Upper lobe of right lung (tissue), 1 donor: ENCODE data around the gene SPATA45. TPM values are rescaled to one million over a fixed set of nuclear protein-coding genes. Genes with fewer than 3 reads are reported as not detected.

Experiments used
- ATAC-seq: fragments of 200-7000 bp; cut with Tn5 transposase; one replicate; pipeline ENCODE4 v1.9.1; 2020; ENCODE audit warnings: mild to moderate bottlenecking, moderate library complexity
- DNase-seq: peaks from one replicate; pipeline ENCODE4 v3.0.0-alpha.2; 2020
- H3K27ac ChIP-seq: fragments of 200-600 bp; one replicate; pipeline ENCODE4 v1.8.0; 2022
- H3K27me3 ChIP-seq: fragments of 200-600 bp; one replicate; pipeline ENCODE4 v1.8.0; 2022; ENCODE audit warnings: mild to moderate bottlenecking
- H3K36me3 ChIP-seq: fragments of 200-600 bp; one replicate; pipeline ENCODE4 v1.8.0; 2022
- H3K4me1 ChIP-seq: fragments of 200-600 bp; one replicate; pipeline ENCODE4 v1.8.0; 2022
- H3K4me3 ChIP-seq: fragments of 200-600 bp; one replicate; pipeline ENCODE4 v1.8.0; 2022; ENCODE audit warnings: mild to moderate bottlenecking
- H3K9me3 ChIP-seq: fragments of 200-600 bp; one replicate; pipeline ENCODE4 v1.8.0; 2022
- CTCF ChIP-seq: fragments of 200-600 bp; IDR thresholded peaks from one replicate; pipeline ENCODE4 v1.8.0; 2022; ENCODE audit warnings: antibody characterized with exemption
- intact Hi-C: fragments of 100-400 bp; cut with DNase I; formaldehyde crosslinking; loops from one replicate; pipeline ENCODE4 v1.11.0; 2022
- total RNA-seq: library from RNA; stranded (reverse); fragmentation: NEBNext Ultra II Directional; extraction: Animal tissue kit (Norgen Biotek cat#: 25700); gene quantifications from one replicate; pipeline ENCODE4 v1.2.1, GENCODE V29; 2021
- donor health status: DM: no; HTN: yes; CAD: no; lungs with severe emphysema.

SPATA45 gene
- total RNA-seq, 1 donor from 2014 or later: not detected

- Histone ChIP-seq H3K4me3 (no peak overlapping the region), H3K4me1 (peaks cover 21% of the 10 kb centered on the region), H3K9me3 (no peaks in the 10 kb centered on the region), H3K27ac (no peak overlapping the region), H3K36me3 (no peaks in the 10 kb centered on the region), H3K27me3 (no peaks in the 10 kb centered on the region)
- no peak for DNase-seq
- intact Hi-C loops: no loop called here
- ATAC-seq: no peak
- no peak for TF ChIP-seq CTCF
Observed at GRCh38 chr1:212860713-212861581, 13.5 kb upstream of the SPATA45 start.

GRCh38 chr1:212858461-212859265 lies 11.2 kb upstream of the SPATA45 start:
- peak overlapping the region; percentile 89 for H3K27ac ChIP-seq
- no peaks in the 10 kb centered on the region for H3K36me3 ChIP-seq
- H3K4me3 ChIP-seq: peak overlapping the region; percentile 83
- ATAC-seq (peak; percentile 27), DNase-seq (peak; percentile 73)
- H3K27me3 ChIP-seq: no peaks in the 10 kb centered on the region
- H3K9me3 ChIP-seq: no peaks in the 10 kb centered on the region
- H3K4me1 ChIP-seq: peaks cover 21% of the 10 kb centered on the region
- intact Hi-C loops: no loop called here
- no peak for TF ChIP-seq CTCF

DNA sequence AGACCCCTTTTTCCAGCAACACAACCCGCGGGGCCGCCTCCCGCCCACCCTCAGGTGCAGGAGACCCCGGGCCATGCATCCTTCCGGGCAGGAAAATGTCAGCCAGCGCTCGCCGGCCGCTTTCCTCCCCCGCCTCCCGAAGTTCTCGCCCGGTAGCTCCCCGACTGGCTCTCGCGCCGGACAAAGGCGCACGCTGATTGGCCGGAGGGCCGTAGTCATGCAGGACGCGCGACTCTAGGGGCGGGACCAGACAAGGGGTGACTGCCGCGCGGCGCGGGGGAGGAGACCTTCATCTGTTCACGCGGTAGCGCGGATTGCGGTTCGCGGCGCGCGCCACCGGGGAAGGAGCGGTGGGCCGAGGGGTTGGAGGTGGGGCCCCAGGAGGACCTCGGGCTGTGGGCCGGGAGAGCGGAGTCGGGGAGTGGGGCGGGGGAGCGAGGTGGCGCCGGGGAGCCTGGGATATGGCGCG lies 10.6 kb upstream of the SPATA45 start, which contains the start of gene FLVCR1:
Gene FLVCR1, plus strand, starts transcription at position 284 of the 469 bp plus-strand sequence. Its CDS starts 178 bp downstream, at position 462.
- TF ChIP-seq CTCF: no peak
- no peaks in the 10 kb centered on the region for H3K9me3 ChIP-seq
- peak within 1 kb of the TSS; percentile 83 for H3K4me3 ChIP-seq
- intact Hi-C loops: no loop called here
- H3K4me1 ChIP-seq: peaks cover 21% of the 10 kb centered on the region
- DNase-seq: peak; percentile 99
- ATAC-seq: peak; percentile 99
- H3K27ac ChIP-seq: peak within 1 kb of the TSS; percentile 89
- H3K36me3 ChIP-seq: no peaks in the 10 kb centered on the region
- H3K27me3 ChIP-seq: no peaks in the 10 kb centered on the region

- H3K4me3 ChIP-seq: peak overlapping the region; percentile 83
- H3K27ac ChIP-seq: no peak overlapping the region
- no peaks in the 10 kb centered on the region for H3K9me3 ChIP-seq
- H3K4me1 ChIP-seq: peaks cover 21% of the 10 kb centered on the region
- TF ChIP-seq CTCF: no peak
- ATAC-seq (no peak), DNase-seq (no peak)
- intact Hi-C loops: no loop called here
- no peaks in the 10 kb centered on the region for H3K36me3 ChIP-seq
- H3K27me3 ChIP-seq: no peaks in the 10 kb centered on the region
Observed at GRCh38 chr1:212856755-212857154, 9.3 kb upstream of the SPATA45 start.

DNA sequence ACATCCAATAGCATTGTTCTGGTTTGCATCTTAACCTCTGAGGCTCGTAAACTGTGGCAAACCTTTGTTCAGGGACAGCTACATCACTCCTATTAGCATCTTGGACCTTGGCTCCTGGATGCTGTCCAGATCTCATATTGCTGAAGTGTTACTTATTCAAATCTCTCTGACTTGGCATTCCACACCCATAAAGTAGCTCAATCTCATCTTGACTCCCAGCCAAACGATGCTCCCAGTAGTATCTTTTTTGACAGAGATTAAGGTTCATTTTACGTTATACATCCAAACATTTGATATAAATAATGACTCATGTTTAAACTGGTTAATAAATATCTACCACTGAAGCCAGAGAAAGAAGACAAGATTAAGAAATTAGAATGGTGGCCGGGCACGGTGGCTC lies 6.2 kb upstream of the SPATA45 start:
- TF ChIP-seq CTCF: no peak
- no peak for DNase-seq

More for the DNA sequence above, 6.2 kb upstream of the SPATA45 start:
- H3K27me3 ChIP-seq: no peaks in the 10 kb centered on the region
- no peak overlapping the region for H3K4me3 ChIP-seq
- no peaks in the 10 kb centered on the region for H3K9me3 ChIP-seq
- intact Hi-C loops: no loop called here
- ATAC-seq: no peak
- H3K36me3 ChIP-seq: no peaks in the 10 kb centered on the region
- H3K4me1 ChIP-seq: peaks cover 6% of the 10 kb centered on the region
- H3K27ac ChIP-seq: no peak overlapping the region
